Pericardium fibroblast (primary cell): Measurements from ENCODE around the gene RCAN1. TPM values are rescaled to one million over a fixed set of nuclear protein-coding genes. Genes with fewer than 3 reads are reported as not detected.

Experiments
- total RNA-seq: library from RNA; depleted of rRNA; stranded (reverse); fragments of >200 nt; gene quantifications from 2 replicates; pipeline ENCODE4 v1.2.3, GENCODE V29; 2015

RCAN1 gene
- total RNA-seq, result 14.5 and 23.1 TPM in 2 replicates

GRCh38 chr21:34614628-34615486 lies at the start of gene RCAN1:
Gene RCAN1 (minus strand): TSS chr21:34615113. CDS start chr21:34615011, 102 bp downstream.

DNA sequence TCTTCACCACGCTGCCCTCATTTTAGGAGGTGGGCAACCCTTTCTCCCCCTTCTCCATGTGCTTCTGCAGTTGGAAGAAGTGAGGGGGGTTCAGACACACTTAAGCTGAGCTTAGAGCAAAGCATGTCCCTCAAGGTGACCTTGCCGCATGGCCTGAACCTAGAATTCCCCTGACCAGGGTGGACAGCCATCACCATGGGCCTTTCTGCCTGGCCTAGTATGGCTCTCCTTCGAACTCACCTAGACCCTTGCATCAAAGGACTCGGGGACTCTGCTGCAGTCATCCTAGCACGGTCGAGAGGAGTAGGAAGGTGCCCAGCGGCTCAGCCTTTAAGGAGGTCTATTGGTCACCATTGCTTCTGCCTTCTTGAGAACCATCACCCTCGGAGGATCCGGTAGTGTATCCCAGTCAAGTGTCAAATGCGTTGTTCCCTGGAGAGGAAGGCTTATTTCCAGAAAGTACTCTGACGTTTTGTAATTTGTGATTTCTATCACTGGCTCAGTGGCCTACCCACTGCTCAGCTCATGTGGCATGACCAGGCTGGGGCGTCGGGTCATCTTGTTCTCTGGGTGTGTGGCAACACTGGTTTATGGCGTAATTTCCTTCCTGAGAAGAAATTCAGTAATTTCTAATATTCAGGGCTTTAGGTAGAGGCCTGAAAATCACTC lies 103.0 kb downstream of the RCAN1 start, which contains the start of gene KCNE1:
Gene KCNE1, minus strand, starts transcription at position 424 of the 669 bp plus-strand sequence. CDS start 62,576 bp downstream, outside the sequence.

Other genes with a start within 250 kb of the RCAN1 start
- gene SMIM11, start 239.6 kb downstream of the RCAN1 start, total RNA-seq, result 0.47 and 15.3 TPM in 2 replicates
- 0.43 TPM in 1 of 2 replicates, not detected in the other for gene SMIM34, start 191.2 kb downstream of the RCAN1 start, total RNA-seq
- gene KCNE1, start 102.9 kb downstream of the RCAN1 start, total RNA-seq, result 0.35 TPM in 1 of 2 replicates, not detected in the other
- not detected in 2 replicates for gene CLIC6, start 53.9 kb upstream of the RCAN1 start, total RNA-seq